ENCODE measurements around the gene MRPL42.

Gene MRPL42

GRCh38 chr12:93467351-93468007, at the start of gene MRPL42:
TSS of gene MRPL42 (plus strand) at chr12:93467514. CDS start at chr12:93469286, 1,772 bp downstream.
- DNase-seq = peak; percentile 97

GRCh38 chr12:93417967-93418480, 49.3 kb upstream of the MRPL42 start:
- no peak for DNase-seq

GRCh38 chr12:93419388-93420034, 47.8 kb upstream of the MRPL42 start:
- no peak for DNase-seq

- DNase-seq = no peak
These were observed 45.3 kb upstream of the MRPL42 start for GRCh38 chr12:93422050-93422449.

GRCh38 chr12:93425736-93426411, 41.4 kb upstream of the MRPL42 start:
- no peak for DNase-seq

GRCh38 chr12:93426412-93426805, 40.9 kb upstream of the MRPL42 start:
- DNase-seq = no peak

GRCh38 chr12:93427779-93428564, 39.3 kb upstream of the MRPL42 start:
- DNase-seq = no peak

- DNase-seq = no peak
These were observed 37.9 kb upstream of the MRPL42 start for GRCh38 chr12:93429448-93429847.

GRCh38 chr12:93429852-93430251, 37.5 kb upstream of the MRPL42 start:
- no peak for DNase-seq

- DNase-seq = no peak
These were observed 37.0 kb upstream of the MRPL42 start for GRCh38 chr12:93430280-93430679.

- DNase-seq = peak; percentile 39
These were observed 35.3 kb upstream of the MRPL42 start for GRCh38 chr12:93432031-93432430.

- no peak for DNase-seq
These were observed 33.0 kb upstream of the MRPL42 start for GRCh38 chr12:93434256-93434865.

- DNase-seq = no peak
These were observed 28.9 kb upstream of the MRPL42 start for GRCh38 chr12:93438266-93439050.

- no peak for DNase-seq
These were observed 27.1 kb upstream of the MRPL42 start for GRCh38 chr12:93440043-93440835.

GRCh38 chr12:93441081-93441616, 26.2 kb upstream of the MRPL42 start:
- DNase-seq = peak; percentile 82

- DNase-seq = peak; percentile 99
These were observed 25.5 kb upstream of the MRPL42 start, which contains the start of gene UBE2N for GRCh38 chr12:93441617-93442410. TSS of gene UBE2N (minus strand) at chr12:93441947. CDS start at chr12:93441884, 63 bp downstream.

GRCh38 chr12:93442411-93443340, 24.6 kb upstream of the MRPL42 start:
- DNase-seq = no peak

GRCh38 chr12:93443576-93443975, 23.7 kb upstream of the MRPL42 start:
- no peak for DNase-seq

Data from activated effector memory CD4-positive, alpha-beta T cell treated with anti-CD3 and anti-CD28 coated beads, Interleukin-2, amount 50 U/mL, for 16 hours (primary cell).